ENCODE results near the gene RSBN1. TPM values are rescaled to one million over a fixed set of nuclear protein-coding genes. Genes with fewer than 3 reads are reported as not detected.

RSBN1 gene
- total and polyA plus RNA-seq, 7 donors = 3.5 to 20.8 (median 11.0) TPM

- Histone ChIP-seq H3K4me1 (peaks cover 56% of the 10 kb centered on the region), H3K36me3 (ENCODE audit: insufficient read depth in 1 of 2, low read depth in 1 of 2) (no peaks in the 10 kb centered on the region), H3K4me3 (no peak overlapping the region), H3K9me3 (no peaks in the 10 kb centered on the region), H3K27me3 (ENCODE audit: insufficient read depth in 3 of 3, low read length in 2 of 3) (no peaks in the 10 kb centered on the region), H3K27ac (no peak overlapping the region)
- intact Hi-C loops (cut with DNase I) = no loop called here
- ATAC-seq (no peak), DNase-seq (no peak)
- TF ChIP-seq, protein P1, sequence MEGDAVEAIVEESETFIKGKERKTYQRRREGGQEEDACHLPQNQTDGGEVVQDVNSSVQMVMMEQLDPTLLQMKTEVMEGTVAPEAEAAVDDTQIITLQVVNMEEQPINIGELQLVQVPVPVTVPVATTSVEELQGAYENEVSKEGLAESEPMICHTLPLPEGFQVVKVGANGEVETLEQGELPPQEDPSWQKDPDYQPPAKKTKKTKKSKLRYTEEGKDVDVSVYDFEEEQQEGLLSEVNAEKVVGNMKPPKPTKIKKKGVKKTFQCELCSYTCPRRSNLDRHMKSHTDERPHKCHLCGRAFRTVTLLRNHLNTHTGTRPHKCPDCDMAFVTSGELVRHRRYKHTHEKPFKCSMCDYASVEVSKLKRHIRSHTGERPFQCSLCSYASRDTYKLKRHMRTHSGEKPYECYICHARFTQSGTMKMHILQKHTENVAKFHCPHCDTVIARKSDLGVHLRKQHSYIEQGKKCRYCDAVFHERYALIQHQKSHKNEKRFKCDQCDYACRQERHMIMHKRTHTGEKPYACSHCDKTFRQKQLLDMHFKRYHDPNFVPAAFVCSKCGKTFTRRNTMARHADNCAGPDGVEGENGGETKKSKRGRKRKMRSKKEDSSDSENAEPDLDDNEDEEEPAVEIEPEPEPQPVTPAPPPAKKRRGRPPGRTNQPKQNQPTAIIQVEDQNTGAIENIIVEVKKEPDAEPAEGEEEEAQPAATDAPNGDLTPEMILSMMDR (IDR thresholded peaks at IDR 0.05) = no peak
- WGBS, 3 donors = 90 to 96% (median 95%) methylated on average over 3 of the region's 3 CpGs
Observed at GRCh38 chr1:113788802-113789201, 23.5 kb downstream of the RSBN1 start.

- intact Hi-C loops (cut with DNase I) = no loop called here
- TF ChIP-seq, protein P1 (IDR thresholded peaks at IDR 0.05) = no peak
- no peak overlapping the region for H3K4me3 ChIP-seq
- H3K27ac ChIP-seq = no peak overlapping the region
- DNase-seq (no peak), ATAC-seq (no peak)
- peaks cover 64% of the 10 kb centered on the region for H3K4me1 ChIP-seq
- H3K27me3 ChIP-seq (ENCODE audit: insufficient read depth in 3 of 3, low read length in 2 of 3) = no peaks in the 10 kb centered on the region
- H3K36me3 ChIP-seq (ENCODE audit: insufficient read depth in 1 of 2, low read depth in 1 of 2) = no peaks in the 10 kb centered on the region
- WGBS, 3 donors = 76 to 92% (median 83%) methylated on average over 3 of the region's 3 CpGs
- no peaks in the 10 kb centered on the region for H3K9me3 ChIP-seq
Observed at GRCh38 chr1:113787663-113788062, 24.6 kb downstream of the RSBN1 start.

DNA sequence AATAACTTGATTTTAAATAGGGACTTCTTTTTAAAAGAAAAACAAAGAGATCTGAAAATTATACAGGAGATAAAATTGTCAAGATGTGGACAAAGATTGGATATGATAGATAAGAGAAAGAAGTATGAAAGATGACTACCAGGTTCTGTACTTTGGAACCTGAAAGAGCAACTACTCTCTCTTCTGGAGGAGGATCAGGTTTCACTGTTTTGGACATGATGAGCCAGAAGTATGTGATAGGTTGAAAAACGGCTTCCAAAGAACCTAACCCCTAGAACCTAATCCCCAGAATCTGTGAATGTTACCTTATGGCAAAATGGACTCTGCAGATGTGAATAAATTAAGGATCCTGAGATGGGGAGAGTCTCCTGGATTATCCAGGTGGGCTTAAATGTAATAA lies 26.2 kb downstream of the RSBN1 start:
- Histone ChIP-seq H3K9me3 (no peaks in the 10 kb centered on the region), H3K4me1 (peaks cover 76% of the 10 kb centered on the region), H3K36me3 (ENCODE audit: insufficient read depth in 1 of 2, low read depth in 1 of 2) (no peaks in the 10 kb centered on the region), H3K27ac (peak overlapping the region; percentile 83), H3K27me3 (ENCODE audit: insufficient read depth in 3 of 3, low read length in 2 of 3) (no peaks in the 10 kb centered on the region), H3K4me3 (no peak overlapping the region)
- no peak for DNase-seq
- WGBS, 3 donors = 18 to 46% (median 19%) methylated on average over 1 of the region's 1 CpG
- TF ChIP-seq, protein P1 (IDR thresholded peaks at IDR 0.05) = no peak
- ATAC-seq = peak in 2 of 4 donors; percentile 21 to 43
- intact Hi-C loops (cut with DNase I) = no loop called here

DNA sequence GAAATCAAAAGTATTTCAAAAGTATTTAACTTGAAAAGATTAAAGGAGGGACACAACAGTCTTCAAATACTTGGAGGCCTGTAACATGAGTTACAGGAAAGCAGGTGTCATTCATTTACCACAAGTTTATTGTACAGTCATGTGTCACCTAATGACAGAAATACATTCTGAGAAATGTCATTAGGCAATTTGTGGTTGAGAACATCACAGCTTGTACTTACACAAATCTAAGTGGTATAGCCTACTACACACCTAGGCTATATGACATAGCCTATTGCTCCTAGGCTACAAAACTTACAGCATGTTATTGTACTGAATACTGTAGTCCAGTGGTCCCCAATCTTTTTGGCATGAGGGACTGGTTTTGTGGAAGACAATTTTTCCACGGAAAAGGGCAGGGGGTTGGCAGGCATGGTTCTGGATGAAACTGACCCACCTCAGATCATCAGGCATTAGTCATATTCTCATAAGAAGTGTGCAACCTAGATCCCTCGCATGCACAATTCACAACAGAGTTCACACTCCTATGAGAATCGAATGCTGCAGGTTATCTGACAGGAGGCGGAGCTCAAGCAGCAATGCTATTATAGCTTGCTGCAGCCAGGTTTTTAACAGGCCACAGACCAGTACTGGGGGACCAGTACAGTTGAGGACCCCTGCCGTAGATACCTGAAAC lies 28.0 kb downstream of the RSBN1 start:
- H3K27ac ChIP-seq = peak overlapping the region; percentile 83
- H3K9me3 ChIP-seq = no peaks in the 10 kb centered on the region
- intact Hi-C loops (cut with DNase I) = no loop called here
- H3K27me3 ChIP-seq (ENCODE audit: insufficient read depth in 3 of 3, low read length in 2 of 3) = no peaks in the 10 kb centered on the region
- DNase-seq (no peak), ATAC-seq (peak; percentile 85 to 92 (median 88))
- H3K4me3 ChIP-seq = peak overlapping the region; percentile 37
- no peaks in the 10 kb centered on the region for H3K36me3 ChIP-seq (ENCODE audit: insufficient read depth in 1 of 2, low read depth in 1 of 2)
- 60 to 70% (median 65%) methylated on average over 5 of the region's 5 CpGs for WGBS, 3 donors
- TF ChIP-seq, protein P1 (IDR thresholded peaks at IDR 0.05) = no peak
- H3K4me1 ChIP-seq = peaks cover 88% of the 10 kb centered on the region
